GM23338 (cell line): ENCODE results near the gene CEP131. TPM values are rescaled to one million over a fixed set of nuclear protein-coding genes. Genes with fewer than 3 reads are reported as not detected.

Experiments used
- ATAC-seq: fragments of 200-7000 bp; cut with Tn5 transposase; 3 replicates; pipeline ENCODE4 v1.9.1; 2020
- DNase-seq: peaks from one replicate; pipeline ENCODE4 v3.0.0-alpha.2; 2015; ENCODE audit warnings: low spot score
- H2AFZ ChIP-seq: fragments of 200-600 bp; sonication (generic); 2 replicates; pipeline ENCODE4 v1.8.0; 2016; ENCODE audit warnings: antibody characterized with exemption, mild to moderate bottlenecking, moderate library complexity
- H3F3A ChIP-seq: fragments of 200-600 bp; sonication (generic); replicated peaks from 2 replicates; pipeline ENCODE4 v1.8.0; 2017; ENCODE audit warnings: antibody characterized with exemption, mixed run types, low read depth
- H3K27ac ChIP-seq: fragments of 200-600 bp; sonication (generic); 2 replicates; pipeline ENCODE4 v1.6.1; 2016; ENCODE audit warnings: low read depth
- H3K27me3 ChIP-seq: fragments of 200-600 bp; sonication (generic); 2 replicates; pipeline ENCODE4 v1.8.0; 2016; ENCODE audit warnings: mild to moderate bottlenecking, mixed run types, moderate library complexity; ENCODE audit not compliant: insufficient read depth
- H3K36me3 ChIP-seq: fragments of 200-600 bp; sonication (generic); 2 replicates; pipeline ENCODE4 v1.8.0; 2016; ENCODE audit warnings: mild to moderate bottlenecking; ENCODE audit not compliant: insufficient read depth
- H3K4me1 ChIP-seq: fragments of 200-600 bp; sonication (generic); 2 replicates; pipeline ENCODE4 v1.8.0; 2016; ENCODE audit warnings: mild to moderate bottlenecking, moderate library complexity; ENCODE audit not compliant: insufficient read depth
- H3K4me2 ChIP-seq: fragments of 200-600 bp; sonication (generic); 2 replicates; pipeline ENCODE4 v1.7.1; 2017; ENCODE audit warnings: mixed run types
- H3K4me3 ChIP-seq: fragments of 200-600 bp; sonication (generic); 2 replicates; pipeline ENCODE4 v1.6.1; 2016; ENCODE audit warnings: mixed run types
- H3K79me2 ChIP-seq: fragments of 200-600 bp; sonication (generic); replicated peaks from 2 replicates; pipeline ENCODE4 v1.8.0; 2017; ENCODE audit warnings: mild to moderate bottlenecking; ENCODE audit not compliant: insufficient read depth
- H3K9me2 ChIP-seq: fragments of 200-600 bp; sonication (generic); 2 replicates; pipeline ENCODE4 v1.8.0; 2017; ENCODE audit not compliant: insufficient read depth
- H4K20me1 ChIP-seq: fragments of 200-600 bp; sonication (generic); replicated peaks from 2 replicates; pipeline ENCODE4 v1.8.0; 2017; ENCODE audit warnings: mild to moderate bottlenecking; ENCODE audit not compliant: insufficient read depth
- H3K27ac Mint-ChIP-seq: 2 replicates; pipeline ENCODE4 v1.8.0; 2020; ENCODE audit warnings: inconsistent platforms, mild to moderate bottlenecking, moderate library complexity, mixed read lengths
- H3K27me3 Mint-ChIP-seq: 3 replicates; pipeline ENCODE4 v1.8.0; 2022; ENCODE audit warnings: low read depth, mild to moderate bottlenecking, moderate library complexity, mixed read lengths, inconsistent platforms; ENCODE audit not compliant: insufficient read depth, poor library complexity
- H3K36me3 Mint-ChIP-seq: 3 replicates; pipeline ENCODE4 v1.8.0; 2021; ENCODE audit warnings: low read depth, mild to moderate bottlenecking, inconsistent platforms, moderate library complexity, mixed read lengths
- H3K4me1 Mint-ChIP-seq: 3 replicates; pipeline ENCODE4 v1.8.0; 2020; ENCODE audit warnings: mild to moderate bottlenecking, inconsistent platforms, mixed read lengths
- H3K4me3 Mint-ChIP-seq: 3 replicates; pipeline ENCODE4 v1.8.0; 2021; ENCODE audit warnings: moderate library complexity, mild to moderate bottlenecking, inconsistent platforms, mixed read lengths
- H3K9me3 Mint-ChIP-seq: 3 replicates; pipeline ENCODE4 v1.8.0; 2020; ENCODE audit warnings: moderate library complexity, mild to moderate bottlenecking, inconsistent platforms, mixed read lengths
- CREB1 ChIP-seq: fragments of 250-450 bp; sonication (Bioruptor Pico); IDR thresholded peaks from 2 replicates; pipeline ENCODE4 v1.5.0; 2020; ENCODE audit warnings: low read depth, mild to moderate bottlenecking, moderate library complexity
- EZH2 ChIP-seq: fragments of 200-600 bp; sonication (generic); IDR thresholded peaks from one replicate; pipeline ENCODE4 v1.8.0; 2017; ENCODE audit warnings: antibody characterized with exemption, mild to moderate bottlenecking, low read depth; ENCODE audit not compliant: unreplicated experiment
- EZH2phosphoT487 ChIP-seq: fragments of 200-600 bp; sonication (generic); IDR thresholded peaks from one replicate; pipeline ENCODE4 v1.8.1; 2018; ENCODE audit warnings: antibody characterized with exemption; ENCODE audit not compliant: unreplicated experiment
- JUNB ChIP-seq: IDR thresholded peaks from one replicate; pipeline ENCODE4 v1.6.1; 2016; ENCODE audit warnings: antibody characterized with exemption; ENCODE audit not compliant: unreplicated experiment
- NANOG ChIP-seq: IDR thresholded peaks from 2 replicates; pipeline ENCODE4 v1.6.1; 2016; ENCODE audit warnings: antibody characterized with exemption, borderline replicate concordance
- POLR2AphosphoS5 ChIP-seq: IDR thresholded peaks from 2 replicates; pipeline ENCODE4 v1.6.1; 2016; ENCODE audit warnings: antibody characterized with exemption, low read depth
- STAT1 ChIP-seq: IDR thresholded peaks from one replicate; pipeline ENCODE4 v1.6.1; 2016; ENCODE audit warnings: antibody characterized with exemption; ENCODE audit not compliant: unreplicated experiment
- ZNF114 ChIP-seq: fragments of 250-450 bp; sonication (Bioruptor Pico); IDR thresholded peaks from 2 replicates; pipeline ENCODE4 v1.5.0; 2020; ENCODE audit warnings: mild to moderate bottlenecking, moderate library complexity
- ZNF331 ChIP-seq: fragments of 250-450 bp; sonication (Bioruptor Pico); IDR thresholded peaks from 2 replicates; pipeline ENCODE4 v1.5.0; 2020; ENCODE audit warnings: low read depth, mild to moderate bottlenecking, moderate library complexity
- polyA plus RNA-seq: library from polyadenylated mRNA; unstranded; fragments of >200 nt; fragmentation: Nextera tagmentation; extraction: Ambion mirVana; gene quantifications from 2 replicates; pipeline ENCODE4 v1.2.1, GENCODE V29; 2016
- total RNA-seq: library from RNA; depleted of rRNA; stranded (reverse); fragments of >200 nt; shearing (Covaris generic); gene quantifications from 2 replicates; pipeline ENCODE4 v1.2.3, GENCODE V29; 2014
- TF ChIP-seq, protein P1 (sequence below), 2 experiments: fragments of 200-600 bp in 1 of 2; sonication (generic) in 1 of 2; conservative IDR thresholded peaks; 2 replicates each; pipeline versions ENCODE4 v1.5.1 to v1.6.1; 2016 to 2017; ENCODE audit warnings: antibody characterized with exemption in 2 of 2, low read depth in 2 of 2, mild to moderate bottlenecking in 2 of 2, moderate library complexity in 1 of 2
- TF ChIP-seq, protein P2 (sequence below): IDR thresholded peaks from 2 replicates; pipeline ENCODE4 v1.6.1; 2016; ENCODE audit warnings: antibody characterized with exemption
- TF ChIP-seq, protein P3 (sequence below): fragments of 250-450 bp; sonication (Bioruptor Pico); IDR thresholded peaks from 2 replicates; pipeline ENCODE4 v1.5.0; 2020; ENCODE audit warnings: mild to moderate bottlenecking, moderate library complexity
- TF ChIP-seq, protein P4 (sequence below): IDR thresholded peaks from one replicate; pipeline ENCODE4 v1.6.1; 2018; ENCODE audit warnings: antibody characterized with exemption; ENCODE audit not compliant: unreplicated experiment

The CEP131 gene
- total and polyA plus RNA-seq, 2 experiments from 2014 or later: 26.8 to 35.5 TPM

DNA sequence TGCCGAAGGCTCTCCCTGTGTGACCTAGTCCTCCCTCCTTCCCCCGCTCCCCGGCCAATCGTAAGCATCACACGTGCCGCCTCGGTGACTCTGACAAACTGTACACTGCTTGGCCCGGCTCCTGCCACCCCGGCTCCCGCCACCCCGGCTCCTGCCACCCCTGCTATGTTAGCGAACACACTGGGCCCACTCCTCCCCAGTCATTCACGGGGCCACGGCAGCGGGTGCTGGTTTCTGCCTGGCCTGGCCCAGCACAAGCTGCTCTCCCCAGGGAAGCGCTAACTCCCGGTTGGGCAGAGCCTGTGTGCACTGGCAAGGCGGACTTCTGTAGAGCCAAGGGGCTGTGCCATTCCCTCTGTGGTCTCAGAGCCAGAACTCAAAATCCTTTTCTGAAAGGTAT, 38.3 kb upstream of the CEP131 start:
- TF ChIP-seq NANOG (no peak), EZH2phosphoT487 (no peak), STAT1 (no peak), POLR2AphosphoS5 (no peak), ZNF114 (no peak), CREB1 (CRISPR knock-in tag) (no peak), EZH2 (no peak), JUNB (no peak), ZNF331 (no peak)
- TF ChIP-seq, protein P1, sequence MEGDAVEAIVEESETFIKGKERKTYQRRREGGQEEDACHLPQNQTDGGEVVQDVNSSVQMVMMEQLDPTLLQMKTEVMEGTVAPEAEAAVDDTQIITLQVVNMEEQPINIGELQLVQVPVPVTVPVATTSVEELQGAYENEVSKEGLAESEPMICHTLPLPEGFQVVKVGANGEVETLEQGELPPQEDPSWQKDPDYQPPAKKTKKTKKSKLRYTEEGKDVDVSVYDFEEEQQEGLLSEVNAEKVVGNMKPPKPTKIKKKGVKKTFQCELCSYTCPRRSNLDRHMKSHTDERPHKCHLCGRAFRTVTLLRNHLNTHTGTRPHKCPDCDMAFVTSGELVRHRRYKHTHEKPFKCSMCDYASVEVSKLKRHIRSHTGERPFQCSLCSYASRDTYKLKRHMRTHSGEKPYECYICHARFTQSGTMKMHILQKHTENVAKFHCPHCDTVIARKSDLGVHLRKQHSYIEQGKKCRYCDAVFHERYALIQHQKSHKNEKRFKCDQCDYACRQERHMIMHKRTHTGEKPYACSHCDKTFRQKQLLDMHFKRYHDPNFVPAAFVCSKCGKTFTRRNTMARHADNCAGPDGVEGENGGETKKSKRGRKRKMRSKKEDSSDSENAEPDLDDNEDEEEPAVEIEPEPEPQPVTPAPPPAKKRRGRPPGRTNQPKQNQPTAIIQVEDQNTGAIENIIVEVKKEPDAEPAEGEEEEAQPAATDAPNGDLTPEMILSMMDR (conservative IDR thresholded peaks at IDR 0.05; ENCODE audit: low read depth in 2 of 2): no peak
- TF ChIP-seq, protein P2, sequence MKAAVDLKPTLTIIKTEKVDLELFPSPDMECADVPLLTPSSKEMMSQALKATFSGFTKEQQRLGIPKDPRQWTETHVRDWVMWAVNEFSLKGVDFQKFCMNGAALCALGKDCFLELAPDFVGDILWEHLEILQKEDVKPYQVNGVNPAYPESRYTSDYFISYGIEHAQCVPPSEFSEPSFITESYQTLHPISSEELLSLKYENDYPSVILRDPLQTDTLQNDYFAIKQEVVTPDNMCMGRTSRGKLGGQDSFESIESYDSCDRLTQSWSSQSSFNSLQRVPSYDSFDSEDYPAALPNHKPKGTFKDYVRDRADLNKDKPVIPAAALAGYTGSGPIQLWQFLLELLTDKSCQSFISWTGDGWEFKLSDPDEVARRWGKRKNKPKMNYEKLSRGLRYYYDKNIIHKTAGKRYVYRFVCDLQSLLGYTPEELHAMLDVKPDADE: no peak
- TF ChIP-seq, protein P3, sequence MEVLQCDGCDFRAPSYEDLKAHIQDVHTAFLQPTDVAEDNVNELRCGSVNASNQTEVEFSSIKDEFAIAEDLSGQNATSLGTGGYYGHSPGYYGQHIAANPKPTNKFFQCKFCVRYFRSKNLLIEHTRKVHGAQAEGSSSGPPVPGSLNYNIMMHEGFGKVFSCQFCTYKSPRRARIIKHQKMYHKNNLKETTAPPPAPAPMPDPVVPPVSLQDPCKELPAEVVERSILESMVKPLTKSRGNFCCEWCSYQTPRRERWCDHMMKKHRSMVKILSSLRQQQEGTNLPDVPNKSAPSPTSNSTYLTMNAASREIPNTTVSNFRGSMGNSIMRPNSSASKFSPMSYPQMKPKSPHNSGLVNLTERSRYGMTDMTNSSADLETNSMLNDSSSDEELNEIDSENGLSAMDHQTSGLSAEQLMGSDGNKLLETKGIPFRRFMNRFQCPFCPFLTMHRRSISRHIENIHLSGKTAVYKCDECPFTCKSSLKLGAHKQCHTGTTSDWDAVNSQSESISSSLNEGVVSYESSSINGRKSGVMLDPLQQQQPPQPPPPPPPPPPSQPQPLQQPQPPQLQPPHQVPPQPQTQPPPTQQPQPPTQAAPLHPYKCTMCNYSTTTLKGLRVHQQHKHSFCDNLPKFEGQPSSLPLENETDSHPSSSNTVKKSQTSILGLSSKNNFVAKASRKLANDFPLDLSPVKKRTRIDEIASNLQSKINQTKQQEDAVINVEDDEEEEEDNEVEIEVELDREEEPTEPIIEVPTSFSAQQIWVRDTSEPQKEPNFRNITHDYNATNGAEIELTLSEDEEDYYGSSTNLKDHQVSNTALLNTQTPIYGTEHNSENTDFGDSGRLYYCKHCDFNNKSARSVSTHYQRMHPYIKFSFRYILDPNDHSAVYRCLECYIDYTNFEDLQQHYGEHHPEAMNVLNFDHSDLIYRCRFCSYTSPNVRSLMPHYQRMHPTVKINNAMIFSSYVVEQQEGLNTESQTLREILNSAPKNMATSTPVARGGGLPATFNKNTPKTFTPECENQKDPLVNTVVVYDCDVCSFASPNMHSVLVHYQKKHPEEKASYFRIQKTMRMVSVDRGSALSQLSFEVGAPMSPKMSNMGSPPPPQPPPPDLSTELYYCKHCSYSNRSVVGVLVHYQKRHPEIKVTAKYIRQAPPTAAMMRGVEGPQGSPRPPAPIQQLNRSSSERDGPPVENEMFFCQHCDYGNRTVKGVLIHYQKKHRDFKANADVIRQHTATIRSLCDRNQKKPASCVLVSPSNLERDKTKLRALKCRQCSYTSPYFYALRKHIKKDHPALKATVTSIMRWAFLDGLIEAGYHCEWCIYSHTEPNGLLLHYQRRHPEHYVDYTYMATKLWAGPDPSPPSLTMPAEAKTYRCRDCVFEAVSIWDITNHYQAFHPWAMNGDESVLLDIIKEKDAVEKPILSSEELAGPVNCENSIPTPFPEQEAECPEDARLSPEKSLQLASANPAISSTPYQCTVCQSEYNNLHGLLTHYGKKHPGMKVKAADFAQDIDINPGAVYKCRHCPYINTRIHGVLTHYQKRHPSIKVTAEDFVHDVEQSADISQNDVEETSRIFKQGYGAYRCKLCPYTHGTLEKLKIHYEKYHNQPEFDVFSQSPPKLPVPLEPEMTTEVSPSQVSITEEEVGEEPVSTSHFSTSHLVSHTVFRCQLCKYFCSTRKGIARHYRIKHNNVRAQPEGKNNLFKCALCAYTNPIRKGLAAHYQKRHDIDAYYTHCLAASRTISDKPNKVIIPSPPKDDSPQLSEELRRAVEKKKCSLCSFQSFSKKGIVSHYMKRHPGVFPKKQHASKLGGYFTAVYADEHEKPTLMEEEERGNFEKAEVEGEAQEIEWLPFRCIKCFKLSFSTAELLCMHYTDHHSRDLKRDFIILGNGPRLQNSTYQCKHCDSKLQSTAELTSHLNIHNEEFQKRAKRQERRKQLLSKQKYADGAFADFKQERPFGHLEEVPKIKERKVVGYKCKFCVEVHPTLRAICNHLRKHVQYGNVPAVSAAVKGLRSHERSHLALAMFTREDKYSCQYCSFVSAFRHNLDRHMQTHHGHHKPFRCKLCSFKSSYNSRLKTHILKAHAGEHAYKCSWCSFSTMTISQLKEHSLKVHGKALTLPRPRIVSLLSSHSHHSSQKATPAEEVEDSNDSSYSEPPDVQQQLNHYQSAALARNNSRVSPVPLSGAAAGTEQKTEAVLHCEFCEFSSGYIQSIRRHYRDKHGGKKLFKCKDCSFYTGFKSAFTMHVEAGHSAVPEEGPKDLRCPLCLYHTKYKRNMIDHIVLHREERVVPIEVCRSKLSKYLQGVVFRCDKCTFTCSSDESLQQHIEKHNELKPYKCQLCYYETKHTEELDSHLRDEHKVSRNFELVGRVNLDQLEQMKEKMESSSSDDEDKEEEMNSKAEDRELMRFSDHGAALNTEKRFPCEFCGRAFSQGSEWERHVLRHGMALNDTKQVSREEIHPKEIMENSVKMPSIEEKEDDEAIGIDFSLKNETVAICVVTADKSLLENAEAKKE (CRISPR knock-in tag): no peak
- TF ChIP-seq, protein P4, sequence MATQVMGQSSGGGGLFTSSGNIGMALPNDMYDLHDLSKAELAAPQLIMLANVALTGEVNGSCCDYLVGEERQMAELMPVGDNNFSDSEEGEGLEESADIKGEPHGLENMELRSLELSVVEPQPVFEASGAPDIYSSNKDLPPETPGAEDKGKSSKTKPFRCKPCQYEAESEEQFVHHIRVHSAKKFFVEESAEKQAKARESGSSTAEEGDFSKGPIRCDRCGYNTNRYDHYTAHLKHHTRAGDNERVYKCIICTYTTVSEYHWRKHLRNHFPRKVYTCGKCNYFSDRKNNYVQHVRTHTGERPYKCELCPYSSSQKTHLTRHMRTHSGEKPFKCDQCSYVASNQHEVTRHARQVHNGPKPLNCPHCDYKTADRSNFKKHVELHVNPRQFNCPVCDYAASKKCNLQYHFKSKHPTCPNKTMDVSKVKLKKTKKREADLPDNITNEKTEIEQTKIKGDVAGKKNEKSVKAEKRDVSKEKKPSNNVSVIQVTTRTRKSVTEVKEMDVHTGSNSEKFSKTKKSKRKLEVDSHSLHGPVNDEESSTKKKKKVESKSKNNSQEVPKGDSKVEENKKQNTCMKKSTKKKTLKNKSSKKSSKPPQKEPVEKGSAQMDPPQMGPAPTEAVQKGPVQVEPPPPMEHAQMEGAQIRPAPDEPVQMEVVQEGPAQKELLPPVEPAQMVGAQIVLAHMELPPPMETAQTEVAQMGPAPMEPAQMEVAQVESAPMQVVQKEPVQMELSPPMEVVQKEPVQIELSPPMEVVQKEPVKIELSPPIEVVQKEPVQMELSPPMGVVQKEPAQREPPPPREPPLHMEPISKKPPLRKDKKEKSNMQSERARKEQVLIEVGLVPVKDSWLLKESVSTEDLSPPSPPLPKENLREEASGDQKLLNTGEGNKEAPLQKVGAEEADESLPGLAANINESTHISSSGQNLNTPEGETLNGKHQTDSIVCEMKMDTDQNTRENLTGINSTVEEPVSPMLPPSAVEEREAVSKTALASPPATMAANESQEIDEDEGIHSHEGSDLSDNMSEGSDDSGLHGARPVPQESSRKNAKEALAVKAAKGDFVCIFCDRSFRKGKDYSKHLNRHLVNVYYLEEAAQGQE: no peak
- Mint-ChIP-seq H3K9me3 (no peaks in the 10 kb centered on the region), H3K36me3 (peaks cover 3% of the 10 kb centered on the region; the same call in 2 of the 3 replicates)

More for the DNA sequence above, 38.3 kb upstream of the CEP131 start:
- ATAC-seq (no peak), DNase-seq (no peak)
- Mint-ChIP-seq H3K27ac (no peak overlapping the region), H3K4me1 (no peaks in the 10 kb centered on the region; the same call in 2 of the 3 replicates), H3K4me3 (no peak overlapping the region), H3K27me3 (peaks cover 8% of the 10 kb centered on the region)
- H4K20me1 ChIP-seq: no peaks in the 10 kb centered on the region
- no peaks in the 10 kb centered on the region for H3K27me3 ChIP-seq
- H3F3A ChIP-seq: no peaks in the 10 kb centered on the region
- H3K4me3 ChIP-seq: no peak overlapping the region
- no peaks in the 10 kb centered on the region for H3K9me2 ChIP-seq
- H3K4me1 ChIP-seq: no peaks in the 10 kb centered on the region
- H3K36me3 ChIP-seq: no peaks in the 10 kb centered on the region
- H3K4me2 ChIP-seq: no peak overlapping the region
- H3K27ac ChIP-seq: no peak overlapping the region
- no peaks in the 10 kb centered on the region for H3K79me2 ChIP-seq
- no peak overlapping the region for H2AFZ ChIP-seq
